ENCODE results near the gene SLC1A2. TPM values are rescaled to one million over a fixed set of nuclear protein-coding genes. Genes with fewer than 3 reads are reported as not detected.

Gene SLC1A2
- total RNA-seq, 2 experiments from 2014 or later: not detected

GRCh38 chr11:35214226-35214770 lies 205.1 kb downstream of the SLC1A2 start:
- peaks cover 93% of the 10 kb centered on the region for H3K36me3 Mint-ChIP-seq (ENCODE audit: low read depth)
- peaks cover 9% of the 10 kb centered on the region for H3K9me3 Mint-ChIP-seq (ENCODE audit: low read depth)
- H3K4me1 Mint-ChIP-seq: peaks cover 72% of the 10 kb centered on the region
- H3K27ac Mint-ChIP-seq: peak overlapping the region; percentile 86
- DNase-seq (no peak), ATAC-seq (no peak)
- intact Hi-C loops (cut with DNase I, micrococcal nuclease): loop anchor here (2.0 kb wide), 2 partner anchors 37 to 67 kb away; no protein-coding TSS in a partner anchor
- ChIA-PET POLR2A (interaction anchor here (0.6 to 0.7 kb wide), 4 partner anchors 37 to 1321 kb away, joined by 5 to 12 read pairs (median 7); no protein-coding TSS in a partner anchor), CTCF (interaction anchor here (0.6 to 0.9 kb wide), 6 partner anchors 30 to 288 kb away, joined by 3 to 6 read pairs (median 3); no protein-coding TSS in a partner anchor)
- no peaks in the 10 kb centered on the region for H3K27me3 Mint-ChIP-seq
- H3K4me3 Mint-ChIP-seq: peak overlapping the region; percentile 5

- Mint-ChIP-seq H3K27ac (peak overlapping the region; percentile 71), H3K36me3 (ENCODE audit: low read depth) (peaks cover 94% of the 10 kb centered on the region), H3K4me1 (peaks cover 59% of the 10 kb centered on the region), H3K4me3 (no peak overlapping the region), H3K27me3 (no peaks in the 10 kb centered on the region), H3K9me3 (ENCODE audit: low read depth) (peaks cover 15% of the 10 kb centered on the region)
- CTCF ChIA-PET: interaction anchor here (0.6 to 0.8 kb wide), 2 partner anchors 138 to 165 kb away, joined by 4 to 5 read pairs; no protein-coding TSS in a partner anchor
- intact Hi-C loops (cut with DNase I, micrococcal nuclease): loop anchor here in 1 of 2 experiments (2.0 kb wide), 1 partner anchor 15 kb away; no protein-coding TSS in a partner anchor
- DNase-seq (no peak), ATAC-seq (no peak)
- POLR2A ChIA-PET: interaction anchor here (0.7 kb wide), 1 partner anchor 119 kb away, joined by 8 read pairs; no protein-coding TSS in a partner anchor
Measured at GRCh38 chr11:35211952-35212351, 207.4 kb downstream of the SLC1A2 start.

- CTCF ChIA-PET: no interaction called here
- POLR2A ChIA-PET: no interaction called here
- DNase-seq: no peak
- Mint-ChIP-seq H3K4me1 (peaks cover 49% of the 10 kb centered on the region), H3K27ac (peak overlapping the region; percentile 49), H3K9me3 (ENCODE audit: low read depth) (peaks cover 15% of the 10 kb centered on the region), H3K27me3 (no peaks in the 10 kb centered on the region), H3K4me3 (no peak overlapping the region), H3K36me3 (ENCODE audit: low read depth) (peaks cover 94% of the 10 kb centered on the region)
- intact Hi-C loops (cut with DNase I, micrococcal nuclease): no loop called here
- ATAC-seq: no peak
Measured at GRCh38 chr11:35210876-35211546, 208.3 kb downstream of the SLC1A2 start.

GRCh38 chr11:35208795-35209194 lies 210.6 kb downstream of the SLC1A2 start:
- ChIA-PET POLR2A (no interaction called here), CTCF (no interaction called here)
- no peaks in the 10 kb centered on the region for H3K27me3 Mint-ChIP-seq
- H3K36me3 Mint-ChIP-seq (ENCODE audit: low read depth): peaks cover 95% of the 10 kb centered on the region
- no peak for DNase-seq
- no peak for ATAC-seq
- H3K27ac Mint-ChIP-seq: no peak overlapping the region
- peaks cover 38% of the 10 kb centered on the region for H3K4me1 Mint-ChIP-seq
- H3K4me3 Mint-ChIP-seq: no peak overlapping the region
- intact Hi-C loops (cut with DNase I, micrococcal nuclease): no loop called here
- H3K9me3 Mint-ChIP-seq (ENCODE audit: low read depth): peaks cover 17% of the 10 kb centered on the region

GRCh38 chr11:35207471-35208403 lies 211.6 kb downstream of the SLC1A2 start:
- DNase-seq (no peak), ATAC-seq (no peak)
- peaks cover 96% of the 10 kb centered on the region for H3K36me3 Mint-ChIP-seq (ENCODE audit: low read depth)
- intact Hi-C loops (cut with DNase I, micrococcal nuclease): no loop called here
- ChIA-PET POLR2A (no interaction called here), CTCF (interaction anchor here (0.8 kb wide), 1 partner anchor 149 kb away, joined by 6 read pairs; no protein-coding TSS in a partner anchor)
- H3K27ac Mint-ChIP-seq: peak overlapping the region; percentile 20
- peaks cover 17% of the 10 kb centered on the region for H3K9me3 Mint-ChIP-seq (ENCODE audit: low read depth)
- H3K4me3 Mint-ChIP-seq: no peak overlapping the region
- no peaks in the 10 kb centered on the region for H3K27me3 Mint-ChIP-seq
- peaks cover 33% of the 10 kb centered on the region for H3K4me1 Mint-ChIP-seq

GRCh38 chr11:35206616-35207015 lies 212.7 kb downstream of the SLC1A2 start:
- ATAC-seq (no peak), DNase-seq (no peak)
- intact Hi-C loops (cut with DNase I, micrococcal nuclease): no loop called here
- ChIA-PET CTCF (interaction anchor here (1.0 to 1.7 kb wide), 2 partner anchors 26 to 232 kb away, joined by 3 read pairs; no protein-coding TSS in a partner anchor), POLR2A (no interaction called here)
- Mint-ChIP-seq H3K27me3 (no peaks in the 10 kb centered on the region), H3K4me1 (peaks cover 35% of the 10 kb centered on the region), H3K36me3 (ENCODE audit: low read depth) (peaks cover 97% of the 10 kb centered on the region), H3K4me3 (no peak overlapping the region), H3K9me3 (ENCODE audit: low read depth) (peaks cover 17% of the 10 kb centered on the region), H3K27ac (peak overlapping the region; percentile 26)

GRCh38 chr11:35204614-35205013 lies 214.7 kb downstream of the SLC1A2 start:
- Mint-ChIP-seq H3K27me3 (no peaks in the 10 kb centered on the region), H3K9me3 (ENCODE audit: low read depth) (peaks cover 17% of the 10 kb centered on the region), H3K4me3 (no peak overlapping the region), H3K36me3 (ENCODE audit: low read depth) (peaks cover 96% of the 10 kb centered on the region), H3K27ac (peak overlapping the region; percentile 10), H3K4me1 (peaks cover 37% of the 10 kb centered on the region)
- intact Hi-C loops (cut with DNase I, micrococcal nuclease): no loop called here
- DNase-seq: no peak
- ChIA-PET POLR2A (no interaction called here), CTCF (no interaction called here)
- ATAC-seq: no peak

Other genes starting within 250 kb of the SLC1A2 start
- gene PAMR1, start 106.1 kb upstream of the SLC1A2 start, total RNA-seq: not detected
- under 1 TPM; 0.69 to 0.74 TPM for gene FJX1, start 198.9 kb upstream of the SLC1A2 start, total RNA-seq
- gene TRIM44, start 243.2 kb upstream of the SLC1A2 start, total RNA-seq: 10 to 100 TPM; 38.1 to 39.9 TPM

All from activated CD4-positive, alpha-beta T cell treated with anti-CD3 and anti-CD28 coated beads for 36 hours (primary cell).